GM19455 (cell line): ENCODE data around the gene ALAD.

Source experiments
- ATAC-seq: cut with Tn5 transposase; IDR thresholded peaks from one replicate; pipeline ENCODE4 v1.9.1; 2021; ENCODE audit not compliant: unreplicated experiment

The ALAD gene

DNA sequence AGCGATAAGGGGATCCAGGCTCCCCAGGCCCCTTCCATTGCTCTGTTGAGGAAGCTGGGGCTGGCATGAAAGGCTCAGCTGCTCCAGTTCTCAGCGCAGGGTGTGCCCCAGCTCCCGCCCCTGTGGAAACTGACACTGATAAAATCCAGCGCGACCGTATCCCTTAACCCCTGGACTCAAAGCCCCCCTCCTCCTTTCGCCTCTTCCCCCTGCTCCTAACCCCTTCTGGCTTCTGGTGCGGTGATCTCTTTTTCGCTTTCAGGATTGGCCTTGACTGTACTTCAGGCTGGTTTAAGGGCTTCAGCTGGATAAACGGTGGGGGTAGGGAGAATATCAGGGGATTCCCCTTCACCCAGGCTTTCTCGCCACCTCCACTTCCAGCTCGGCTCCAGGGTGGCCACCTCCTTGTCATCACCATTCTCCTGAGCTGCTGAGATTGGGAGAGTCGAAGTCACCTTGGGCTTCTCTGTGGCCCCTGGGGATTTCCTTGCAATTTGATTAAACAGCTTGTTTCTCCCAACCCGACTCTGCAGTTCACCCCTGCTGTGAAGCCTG lies 50.9 kb downstream of the ALAD start:
- no peak for ATAC-seq

DNA sequence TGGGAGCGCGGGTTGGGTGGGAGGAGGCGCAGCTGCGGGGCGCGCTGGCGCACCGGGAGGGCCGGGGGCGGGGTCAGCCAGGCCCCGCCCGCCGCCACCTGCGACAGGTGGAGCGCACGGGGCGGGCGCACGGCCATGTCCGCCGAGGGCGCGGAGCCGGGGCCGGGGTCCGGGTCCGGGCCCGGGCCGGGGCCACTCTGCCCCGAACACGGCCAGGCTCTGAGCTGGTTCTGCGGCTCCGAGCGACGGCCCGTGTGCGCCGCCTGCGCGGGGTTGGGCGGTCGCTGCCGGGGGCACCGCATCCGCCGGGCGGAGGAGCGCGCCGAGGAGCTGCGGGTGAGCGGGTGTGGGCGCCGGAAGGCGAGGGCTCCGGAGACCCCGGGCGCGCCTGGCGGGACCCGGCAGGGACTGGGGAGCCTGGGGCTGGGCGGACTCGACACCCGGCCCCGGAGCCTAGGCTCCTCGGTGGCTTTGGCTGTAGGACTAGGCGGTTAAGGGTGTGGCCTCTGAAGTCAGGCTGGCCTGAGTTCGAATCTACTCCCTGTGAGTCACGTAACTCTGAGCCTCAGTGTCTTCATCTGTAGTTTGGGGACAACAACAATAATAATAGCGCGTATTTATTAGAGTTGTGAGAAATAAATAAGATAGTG lies 51.5 kb downstream of the ALAD start, which contains the start of gene BSPRY:
Gene BSPRY, plus strand, starts transcription at position 97 of the 650 bp plus-strand sequence. Its CDS starts 39 bp downstream, at position 136.
- peak; percentile 42 for ATAC-seq

DNA sequence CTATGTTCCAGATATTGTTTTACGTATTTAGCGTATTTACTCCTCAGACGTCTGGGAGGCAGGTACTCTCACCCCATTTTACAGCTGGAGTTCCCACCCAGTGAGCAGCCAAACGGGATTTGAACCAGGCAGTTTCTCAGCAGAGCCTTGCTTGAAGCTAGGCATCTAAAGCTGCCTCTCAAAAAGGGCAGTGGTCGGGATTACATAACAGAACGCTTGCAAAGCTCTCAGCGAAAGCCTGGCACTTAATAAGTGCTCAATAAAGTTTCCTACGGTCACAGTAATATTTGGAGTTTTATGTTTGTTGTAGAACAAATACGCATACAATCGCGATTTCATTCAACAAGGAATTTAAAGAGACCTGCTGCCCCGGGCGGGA lies 52.0 kb downstream of the ALAD start:
- ATAC-seq: no peak

DNA sequence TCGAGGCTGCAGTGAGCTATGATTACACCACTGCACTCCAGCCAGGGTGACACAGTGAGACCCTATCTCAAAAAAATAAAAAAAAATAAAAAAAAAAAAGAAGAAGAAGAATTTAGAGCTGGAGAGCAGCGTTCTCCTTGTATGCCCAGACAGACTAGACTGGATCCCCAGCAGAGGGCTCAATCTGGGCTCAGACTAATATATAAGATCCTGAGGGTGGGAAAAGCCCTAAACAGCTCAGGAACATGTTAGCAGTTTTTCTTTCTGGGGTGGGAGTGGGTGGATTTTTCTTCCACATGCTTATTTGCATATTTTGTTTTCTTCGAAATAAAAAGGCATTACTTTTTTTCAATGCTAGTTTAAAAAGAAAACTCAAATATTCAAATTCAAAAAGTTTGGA lies 52.6 kb downstream of the ALAD start:
- ATAC-seq: no peak

DNA sequence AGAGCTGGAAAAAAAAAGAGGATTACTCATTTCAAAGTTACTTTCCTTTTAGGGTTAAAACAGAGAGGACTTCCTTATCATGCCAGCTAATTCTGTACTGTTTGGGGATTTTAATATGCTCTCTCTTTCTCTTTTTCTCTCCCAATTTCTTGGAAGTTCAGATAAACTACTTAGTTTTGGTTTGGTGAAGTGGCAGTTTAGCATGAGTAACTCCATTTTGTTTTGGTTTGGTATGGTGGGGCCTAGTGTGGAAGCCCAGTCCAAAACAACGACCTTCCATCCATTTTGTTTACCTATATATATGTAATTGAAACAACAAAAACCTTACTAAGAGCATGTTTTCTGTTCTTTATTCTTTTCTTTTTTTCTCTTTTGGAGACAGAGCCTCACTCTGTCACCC lies 55.4 kb downstream of the ALAD start:
- no peak for ATAC-seq

DNA sequence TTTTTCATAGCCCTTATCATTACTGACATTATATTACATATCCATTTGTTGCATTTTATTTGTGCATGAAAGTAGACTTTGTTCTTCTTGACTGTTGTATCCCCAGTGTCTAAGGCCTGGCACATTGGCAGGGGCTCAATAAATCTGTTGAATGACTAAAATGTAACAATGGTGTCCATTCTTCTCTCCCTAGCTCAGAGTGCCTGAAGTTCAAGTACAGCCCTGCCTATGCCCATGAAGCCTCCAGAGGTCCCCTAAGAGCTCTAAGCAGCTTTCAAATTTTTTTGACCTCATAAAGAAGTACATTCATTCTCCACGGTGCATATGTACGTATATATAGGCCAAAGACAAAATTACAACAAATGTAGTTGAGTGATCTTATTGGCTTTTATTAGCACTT lies 55.9 kb downstream of the ALAD start:
- no peak for ATAC-seq

DNA sequence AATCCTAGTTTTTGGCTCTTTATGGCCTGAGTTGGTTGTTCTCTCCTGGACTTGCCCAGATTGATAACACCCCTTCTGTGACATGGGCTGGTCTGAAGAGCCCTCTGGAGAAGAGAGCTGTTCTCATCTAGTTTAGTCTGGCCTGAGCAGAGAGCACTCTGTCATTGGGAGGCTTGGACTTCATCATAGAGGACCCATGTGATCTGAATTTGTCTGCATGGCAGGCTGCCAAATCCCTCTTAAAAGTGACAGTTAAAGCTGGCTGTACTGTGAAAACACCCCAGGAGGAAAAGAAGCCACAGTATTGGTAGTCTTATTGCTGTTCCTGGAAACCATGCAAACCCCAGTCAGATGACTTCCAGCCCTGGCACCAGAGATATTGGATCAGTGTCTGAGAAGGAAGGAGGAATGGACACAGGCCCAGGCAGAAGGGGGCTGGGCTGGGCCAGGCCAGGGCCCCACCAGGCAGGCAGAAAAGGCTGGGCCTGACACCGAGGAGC lies 57.3 kb downstream of the ALAD start:
- no peak for ATAC-seq

DNA sequence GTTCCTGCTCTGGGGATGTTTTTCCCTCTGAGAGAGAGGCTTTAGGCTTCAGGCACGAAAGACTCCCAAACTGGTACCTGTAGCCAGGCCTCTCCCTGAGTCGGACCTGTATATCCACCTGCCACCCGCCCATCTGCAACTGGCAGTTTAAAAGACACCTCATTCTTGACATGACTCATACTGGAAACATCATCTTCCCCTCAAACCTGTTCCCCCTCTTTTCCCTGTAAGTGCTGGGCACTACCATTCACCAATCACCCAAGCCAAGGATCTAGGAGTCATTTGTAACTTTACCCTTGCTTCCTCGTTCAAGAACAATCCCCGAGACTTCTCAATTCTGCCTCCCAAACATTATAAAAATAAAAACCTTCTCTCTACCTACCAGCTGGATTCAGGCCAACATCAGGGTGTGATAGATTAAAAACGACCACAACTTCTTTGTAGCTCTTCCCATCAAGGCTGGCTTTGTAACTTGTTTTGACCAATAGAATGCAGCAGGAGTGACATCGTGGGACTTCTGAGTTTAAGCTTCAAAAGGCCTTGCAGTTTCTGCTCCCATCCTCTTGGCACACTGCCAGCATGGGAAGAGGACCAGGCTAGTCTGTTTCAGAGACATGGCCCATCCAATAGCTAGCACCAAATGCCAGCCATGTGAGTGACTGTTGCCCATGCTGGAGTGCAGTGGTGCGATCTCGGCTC lies 59.2 kb downstream of the ALAD start:
- no peak for ATAC-seq

DNA sequence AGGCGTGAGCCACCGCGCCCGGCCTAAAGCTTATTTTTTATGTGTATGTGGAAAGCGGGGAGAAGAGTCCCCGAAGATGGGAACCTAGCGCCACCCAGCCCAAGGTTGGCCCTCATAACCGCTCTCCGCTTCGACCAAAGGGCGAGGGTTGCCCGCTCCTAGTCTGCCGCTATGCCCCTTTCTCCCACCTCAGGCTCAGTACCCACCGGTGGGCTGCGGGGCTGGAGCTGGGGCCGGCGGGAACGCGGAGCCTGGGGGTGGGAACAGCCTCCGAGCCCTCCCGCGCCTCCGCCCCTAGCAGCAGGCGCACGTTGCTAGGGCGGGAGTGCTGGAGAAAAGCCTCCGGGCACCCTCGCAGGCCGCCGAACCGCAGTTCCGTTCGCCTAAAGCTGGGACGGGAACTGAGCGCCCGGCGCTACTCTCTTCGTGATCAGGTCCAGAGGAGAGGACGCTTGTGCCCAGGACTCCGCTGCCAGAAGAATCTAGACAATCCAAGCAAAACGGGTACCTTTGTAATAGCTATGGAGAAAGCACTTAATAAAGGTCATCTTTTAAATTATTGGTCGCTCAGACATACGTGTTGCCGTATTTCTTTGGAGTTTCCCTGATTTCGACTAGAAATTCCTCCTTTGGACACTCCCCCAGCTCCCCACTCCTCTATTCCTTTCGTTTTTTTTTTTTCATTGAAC lies 60.9 kb downstream of the ALAD start, which contains the start of gene WDR31:
Gene WDR31, minus strand, starts transcription at position 265 of the 689 bp plus-strand sequence. CDS start 8,253 bp downstream, outside the sequence.
- peak; percentile 99 for ATAC-seq

DNA sequence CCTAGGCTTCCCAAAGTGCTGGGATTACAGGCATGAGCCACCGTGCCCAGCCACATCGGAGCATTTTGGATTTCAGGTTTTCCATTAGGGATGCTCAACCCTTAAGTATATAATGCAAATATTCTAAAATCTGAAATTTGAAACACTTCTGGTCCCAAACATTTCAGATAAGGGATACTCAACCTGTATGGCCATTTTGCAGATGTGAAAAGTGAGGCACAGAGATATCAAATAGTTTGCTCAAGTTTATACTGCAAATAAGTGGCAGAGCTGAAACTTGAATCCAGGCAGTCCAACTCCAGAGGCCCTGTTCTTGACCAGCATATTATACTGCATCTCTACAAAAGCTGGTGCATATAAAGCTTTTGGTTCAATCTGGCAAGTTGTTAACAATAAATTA lies 63.4 kb downstream of the ALAD start:
- no peak for ATAC-seq
